Measurements from ENCODE around the gene PIP4K2A.

PIP4K2A gene

DNA sequence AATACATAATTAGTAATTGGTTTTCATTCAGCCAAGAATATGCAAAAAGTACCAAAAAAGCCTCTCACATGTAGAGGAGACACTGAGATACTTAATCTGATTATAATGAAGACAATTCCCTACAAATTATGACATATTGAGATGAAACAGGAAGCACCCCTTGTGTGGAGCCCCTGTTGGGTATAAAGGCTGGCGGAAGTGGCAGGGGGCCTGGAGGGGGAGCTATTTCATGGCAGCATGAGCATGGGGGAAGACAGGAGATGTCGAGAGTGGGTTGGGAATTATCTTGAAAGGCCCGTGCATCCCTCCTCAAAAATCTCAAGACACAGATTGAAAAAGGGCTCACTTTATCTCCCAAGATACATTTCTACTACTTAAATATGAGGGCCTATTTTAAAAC is 96.9 kb downstream of the PIP4K2A start:
- DNase-seq: no peak

- DNase-seq: no peak
Measured at GRCh38 chr10:22617051-22617450, 97.3 kb downstream of the PIP4K2A start.

GRCh38 chr10:22615819-22616499 is 98.4 kb downstream of the PIP4K2A start:
- no peak for DNase-seq

DNA sequence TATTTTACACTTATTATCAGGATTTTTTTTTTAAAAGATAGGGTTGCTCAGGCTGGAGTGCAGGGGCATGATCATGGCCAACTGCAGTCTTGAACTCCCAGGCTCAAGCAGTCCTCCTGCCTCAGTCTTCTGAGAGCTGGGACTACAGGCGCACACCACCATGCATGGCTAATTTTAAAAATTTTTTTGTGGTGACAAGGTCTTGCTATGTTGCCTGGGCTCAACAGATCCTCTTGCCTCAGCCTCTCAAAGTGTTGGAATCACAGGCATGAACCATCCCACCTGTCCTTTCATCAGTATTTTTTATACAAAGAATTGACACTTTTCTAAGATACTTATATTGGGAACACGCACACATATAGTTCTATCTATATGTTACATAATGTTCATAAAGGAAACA is 99.3 kb downstream of the PIP4K2A start:
- no peak for DNase-seq

- no peak for DNase-seq
Measured at GRCh38 chr10:22613011-22613410, 101.4 kb downstream of the PIP4K2A start.

- DNase-seq: no peak
Measured at GRCh38 chr10:22612318-22612717, 102.1 kb downstream of the PIP4K2A start.

DNA sequence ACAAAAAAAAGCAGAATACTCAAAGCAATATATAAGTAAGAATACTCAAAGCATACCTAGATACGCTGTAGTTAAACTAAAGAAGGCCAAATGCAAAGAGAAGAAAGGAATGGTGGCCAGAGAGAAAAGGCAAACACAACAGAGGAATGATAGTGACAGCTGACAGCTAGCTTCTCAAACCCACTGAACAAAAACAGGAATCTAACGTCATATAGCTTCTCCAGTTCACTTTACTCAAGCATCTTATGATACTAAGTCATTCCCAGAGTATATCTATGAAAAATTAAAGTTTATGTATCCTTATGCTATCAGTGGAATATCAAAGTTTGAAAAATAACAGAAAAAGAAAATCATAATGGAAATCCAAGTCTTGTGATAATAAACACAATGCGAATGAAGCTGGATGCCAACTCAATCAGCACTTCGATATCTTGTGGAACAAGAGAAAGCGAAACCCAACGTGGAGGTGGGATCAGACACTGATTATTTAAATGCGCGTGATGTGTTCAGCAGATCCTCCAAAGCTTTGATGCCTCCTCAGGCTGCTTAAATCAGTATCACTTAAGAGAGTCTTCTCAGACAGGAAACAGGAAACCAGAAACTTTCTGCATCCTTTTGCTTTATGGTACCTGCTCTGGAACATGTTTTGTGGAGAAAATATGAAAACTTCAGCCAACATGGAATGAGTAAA is 102.8 kb downstream of the PIP4K2A start:
- DNase-seq: no peak

DNA sequence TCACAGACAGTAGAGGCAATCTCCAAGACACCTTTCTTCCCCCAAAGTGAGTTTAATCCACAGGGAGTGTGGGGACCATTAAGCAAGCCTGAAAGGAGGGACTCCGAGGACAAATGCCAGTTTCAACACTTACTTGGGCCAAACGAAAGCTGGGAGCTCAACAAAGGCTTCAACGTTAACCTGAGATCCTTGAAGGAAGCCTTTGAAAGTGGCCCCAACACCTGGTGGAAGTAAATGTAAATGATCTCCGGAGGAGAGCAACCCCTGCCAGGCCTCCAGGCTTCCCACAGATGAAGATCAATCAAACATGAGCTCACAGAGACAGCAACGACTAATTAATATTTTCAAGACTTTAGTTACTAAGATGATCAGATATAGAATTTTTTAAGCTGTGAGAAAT is 103.8 kb downstream of the PIP4K2A start:
- DNase-seq: no peak

GRCh38 chr10:22609719-22610465 is 104.5 kb downstream of the PIP4K2A start:
- no peak for DNase-seq

DNA sequence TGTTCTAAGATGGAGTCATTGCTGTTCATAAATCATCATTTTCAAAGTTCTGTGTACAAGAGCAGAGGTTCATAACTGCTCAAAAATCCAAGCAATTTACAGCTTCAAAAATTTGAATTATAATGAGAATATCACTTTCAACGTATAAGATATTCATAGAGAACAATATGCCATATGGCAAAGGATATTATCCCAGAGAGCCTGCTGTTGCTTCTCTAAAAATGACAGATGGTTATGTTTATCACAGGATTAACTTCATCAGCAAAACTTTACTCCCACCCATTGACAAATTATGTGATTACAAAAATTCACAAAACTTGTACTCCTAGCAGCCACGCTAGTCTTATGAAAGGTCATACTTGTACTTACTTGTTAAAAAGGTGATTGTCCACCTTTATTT is 105.1 kb downstream of the PIP4K2A start:
- no peak for DNase-seq

GRCh38 chr10:22607261-22607660 is 107.1 kb downstream of the PIP4K2A start:
- no peak for DNase-seq

DNA sequence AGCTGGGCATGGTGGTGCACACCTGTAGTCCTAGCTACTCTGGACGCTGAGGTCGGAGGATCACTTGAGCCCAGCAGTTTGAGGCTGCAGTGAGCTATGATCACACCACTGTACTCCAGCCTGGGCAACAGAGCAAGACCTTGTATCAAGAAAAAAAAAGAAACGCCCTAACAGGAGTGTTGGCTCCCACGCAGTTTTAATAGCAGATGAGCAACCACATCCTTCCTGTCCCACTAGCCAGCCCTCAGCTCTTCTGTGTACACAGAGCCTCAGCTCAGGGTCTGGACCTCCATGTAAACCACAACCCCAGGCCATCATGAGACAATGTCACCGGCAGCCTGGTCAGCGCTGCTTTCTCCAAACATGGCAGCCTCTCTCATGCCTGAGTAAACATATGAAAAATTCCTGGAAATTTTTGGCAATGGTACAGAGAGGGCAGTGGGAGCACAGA is 108.2 kb downstream of the PIP4K2A start:
- DNase-seq: no peak

GRCh38 chr10:22605168-22605567 is 109.2 kb downstream of the PIP4K2A start:
- no peak for DNase-seq

DNA sequence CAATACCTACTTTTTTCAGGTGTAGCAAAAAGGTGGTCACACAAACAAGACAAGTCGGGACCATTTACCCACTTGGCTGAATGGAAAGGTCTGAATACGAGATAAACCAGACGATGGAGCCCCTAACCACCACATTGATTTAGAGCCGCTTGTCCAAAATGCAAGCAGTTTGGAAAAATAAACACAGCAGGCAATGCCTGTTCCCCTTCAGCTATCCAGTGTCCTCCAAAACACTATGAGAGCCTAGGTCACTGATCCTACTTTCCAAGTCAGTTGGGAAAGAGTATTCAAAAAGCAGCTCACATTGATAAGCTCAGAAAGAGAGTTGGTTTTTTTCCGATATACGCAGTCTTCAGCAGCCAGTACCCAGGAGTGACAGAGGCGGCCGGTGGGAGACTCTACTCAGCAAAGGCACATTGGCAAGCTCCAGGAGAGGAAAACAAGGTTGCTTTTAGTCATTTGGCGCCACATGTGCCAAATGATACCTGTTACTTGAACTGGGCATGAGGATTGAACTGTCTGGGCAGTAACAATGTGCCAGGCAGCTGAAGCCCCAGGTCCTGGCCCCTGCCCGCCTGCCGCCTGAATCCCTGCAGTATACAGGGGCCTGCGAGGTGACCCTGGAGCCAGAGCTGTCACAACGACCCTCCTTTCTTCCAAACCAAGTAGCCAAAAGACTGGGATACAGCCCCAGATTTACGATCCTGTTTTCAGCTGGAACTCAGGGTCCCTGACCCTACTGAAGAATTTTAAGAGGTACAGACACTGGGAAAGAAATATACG is 109.8 kb downstream of the PIP4K2A start:
- DNase-seq: no peak

- no peak for DNase-seq
Measured at GRCh38 chr10:22603581-22603980, 110.8 kb downstream of the PIP4K2A start.

DNA sequence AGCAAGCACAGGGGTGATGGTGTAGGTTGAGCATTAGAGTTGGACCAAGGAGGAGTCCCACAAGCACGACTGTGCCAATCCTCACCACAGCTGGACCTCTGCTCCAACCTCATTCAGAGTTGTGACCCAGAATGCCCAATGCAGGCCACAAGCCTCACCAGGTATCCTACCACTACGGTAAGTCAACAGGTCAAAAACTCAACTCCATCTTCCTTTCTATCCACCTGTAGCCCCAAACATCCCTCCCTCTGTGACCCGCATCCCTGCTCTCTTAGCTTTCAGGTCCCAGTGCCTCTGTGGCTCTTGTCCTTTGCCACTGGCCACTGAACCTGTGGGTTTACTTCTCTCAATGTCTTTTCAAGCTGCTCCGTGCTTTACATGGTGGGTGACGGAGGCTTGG is 112.8 kb downstream of the PIP4K2A start:
- DNase-seq: no peak

DNA sequence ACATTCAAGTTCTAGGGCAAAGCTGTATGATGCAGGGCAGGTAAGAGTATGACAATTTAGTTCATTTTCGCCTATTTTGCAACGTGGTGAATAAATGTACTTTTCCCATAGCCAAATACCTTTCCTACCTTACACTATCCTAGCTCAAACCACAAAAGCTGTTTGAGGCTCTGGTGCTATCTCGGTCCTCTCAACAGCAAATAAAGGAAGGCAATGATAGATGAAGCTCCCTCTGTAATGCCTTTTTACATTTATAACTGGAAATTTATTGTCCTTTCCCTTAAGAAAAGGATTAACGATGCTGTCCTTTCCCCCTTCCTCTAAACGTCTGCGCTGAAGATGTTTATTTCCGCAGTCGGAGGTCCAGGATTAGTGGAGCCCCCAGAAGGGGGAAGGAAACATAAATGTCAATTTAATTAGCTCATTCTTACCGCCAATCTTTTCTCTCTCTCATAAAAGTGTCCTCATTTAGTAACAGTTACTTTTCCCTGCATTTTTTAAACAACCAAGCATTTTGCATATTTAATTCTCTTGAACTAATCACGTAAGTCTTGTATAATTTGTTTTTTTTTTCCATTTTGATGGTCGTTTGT is 114.6 kb downstream of the PIP4K2A start:
- no peak for DNase-seq

DNA sequence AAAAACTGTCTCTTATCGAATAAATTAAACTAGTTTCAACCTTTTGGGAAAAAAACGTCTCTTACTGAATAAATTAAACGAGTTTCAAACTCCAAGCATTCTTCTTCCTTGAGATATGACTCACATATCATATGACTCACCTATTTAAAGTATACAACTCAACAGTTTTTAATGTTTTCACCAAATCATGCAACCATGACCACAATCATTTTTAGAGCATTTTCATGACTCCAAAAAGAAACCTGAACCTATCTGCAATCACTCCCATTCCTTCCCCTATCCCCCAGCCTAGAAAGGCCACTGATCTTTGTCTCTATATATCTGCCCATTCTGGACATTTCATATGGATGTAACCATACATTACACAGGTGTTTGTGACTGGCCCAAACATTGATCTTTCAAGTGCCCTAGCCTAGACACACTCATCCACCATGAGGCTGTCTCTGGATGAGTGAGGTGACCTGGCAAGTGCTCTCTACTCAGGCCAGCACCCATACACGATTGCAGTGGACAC is 115.3 kb downstream of the PIP4K2A start:
- no peak for DNase-seq

DNA sequence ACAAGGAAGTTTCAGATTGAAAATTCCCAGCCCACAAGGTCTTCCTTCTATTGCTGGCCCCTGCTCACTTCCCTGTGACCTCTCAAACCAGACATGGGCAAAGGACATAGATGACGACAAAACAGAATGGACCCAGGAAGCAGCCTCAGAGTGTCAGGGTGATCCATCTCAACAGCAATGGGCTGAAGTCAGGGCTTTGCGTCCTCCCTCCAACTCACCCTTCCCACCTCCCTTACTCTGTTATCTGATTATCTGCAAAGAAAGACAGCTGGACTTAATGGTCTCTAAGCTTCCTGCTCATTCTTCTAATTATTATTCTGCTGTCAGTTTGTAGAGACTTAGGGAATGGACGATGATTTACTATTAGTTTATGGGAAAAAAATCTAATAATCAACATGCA is 115.9 kb downstream of the PIP4K2A start:
- DNase-seq: no peak

- no peak for DNase-seq
Measured at GRCh38 chr10:22597138-22597537, 117.2 kb downstream of the PIP4K2A start.

- peak; percentile 78 for DNase-seq
Measured at GRCh38 chr10:22593636-22594198, 120.7 kb downstream of the PIP4K2A start.

- peak; percentile 32 for DNase-seq
Measured at GRCh38 chr10:22593026-22593425, 121.4 kb downstream of the PIP4K2A start.
